ENCODE data around the gene USP11. TPM values are rescaled to one million over a fixed set of nuclear protein-coding genes. Genes with fewer than 3 reads are reported as not detected.

USP11 gene
- total and polyA plus RNA-seq, 2 donors = 26.7 to 40.9 TPM

DNA sequence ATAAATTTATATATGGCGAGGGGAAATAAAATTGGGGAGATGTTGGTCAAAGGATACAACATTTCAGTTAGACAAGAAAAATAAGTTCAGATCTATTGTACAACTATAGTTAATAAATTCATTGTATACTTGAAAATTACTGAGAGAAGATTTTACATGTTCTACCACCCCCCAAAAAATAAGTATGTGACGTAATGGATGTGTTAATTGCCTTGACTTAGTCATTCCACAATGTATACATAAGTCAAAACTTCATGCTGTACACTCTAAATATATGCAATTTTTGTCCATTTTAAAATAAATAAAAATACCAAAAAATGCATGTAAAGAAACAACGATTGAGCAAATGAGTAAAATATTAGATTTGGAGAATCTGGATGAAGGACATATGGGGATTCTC, 1.8 kb downstream of the USP11 start:
- 87% methylated on average over 3 of the region's 3 CpGs for WGBS
- Histone ChIP-seq H3K27ac (ENCODE audit: low read depth in 1 of 2, low read length in 1 of 2) (no peak overlapping the region), H3K4me3 (ENCODE audit: low read length in 2 of 2) (peak overlapping the region in 1 of 2 donors; percentile 90), H3K36me3 (ENCODE audit: control insufficient read depth in 2 of 2, insufficient read depth in 2 of 2, low read length in 1 of 2) (peaks cover 4 to 6% of the 10 kb centered on the region in 2 donors), H3K4me1 (ENCODE audit: control insufficient read depth in 2 of 2, insufficient read depth in 2 of 2, low read length in 2 of 2) (peaks cover 0 to 13% of the 10 kb centered on the region in 2 donors), H3K27me3 (ENCODE audit: control insufficient read depth in 2 of 2, insufficient read depth in 1 of 2, low read length in 1 of 2) (peaks cover 0 to 10% of the 10 kb centered on the region in 2 donors), H3K9me3 (ENCODE audit: control insufficient read depth in 2 of 2, insufficient read depth in 1 of 2, low read length in 1 of 2) (peaks cover 0 to 3% of the 10 kb centered on the region in 2 donors)
- no peak for DNase-seq (ENCODE audit: low read depth in 6 of 9, low spot score in 9 of 9)

DNA sequence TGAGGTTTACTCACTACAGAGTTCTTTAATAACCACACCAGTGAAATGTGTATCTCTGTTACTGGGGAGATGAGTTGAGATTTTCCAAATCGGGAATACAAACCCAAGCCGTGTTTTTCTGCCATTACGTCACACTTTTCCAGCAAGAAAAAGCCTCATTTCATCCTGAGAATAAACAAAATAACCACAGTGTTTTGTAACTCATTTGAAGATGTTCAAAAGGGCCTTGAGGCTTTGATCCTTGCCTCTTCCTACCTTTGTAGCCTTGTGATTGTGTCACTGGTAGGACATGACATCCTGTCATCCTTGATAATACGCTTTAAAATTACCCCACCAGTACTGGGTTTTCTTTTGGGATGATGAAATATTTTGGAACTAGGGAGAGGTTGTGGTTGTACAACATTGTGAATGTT, 2.9 kb downstream of the USP11 start:
- Histone ChIP-seq H3K36me3 (ENCODE audit: control insufficient read depth in 2 of 2, insufficient read depth in 2 of 2, low read length in 1 of 2) (peaks cover 14 to 15% of the 10 kb centered on the region in 2 donors), H3K9me3 (ENCODE audit: control insufficient read depth in 2 of 2, insufficient read depth in 1 of 2, low read length in 1 of 2) (peaks cover 0 to 3% of the 10 kb centered on the region in 2 donors), H3K4me3 (ENCODE audit: low read length in 2 of 2) (no peak overlapping the region), H3K4me1 (ENCODE audit: control insufficient read depth in 2 of 2, insufficient read depth in 2 of 2, low read length in 2 of 2) (peaks cover 0 to 13% of the 10 kb centered on the region in 2 donors), H3K27me3 (ENCODE audit: control insufficient read depth in 2 of 2, insufficient read depth in 1 of 2, low read length in 1 of 2) (peaks cover 0 to 10% of the 10 kb centered on the region in 2 donors), H3K27ac (ENCODE audit: low read depth in 1 of 2, low read length in 1 of 2) (no peak overlapping the region)
- 81% methylated on average over 4 of the region's 4 CpGs for WGBS
- peak in 1 of 9 donors; percentile 28 for DNase-seq (ENCODE audit: low read depth in 6 of 9, low spot score in 9 of 9)

DNA sequence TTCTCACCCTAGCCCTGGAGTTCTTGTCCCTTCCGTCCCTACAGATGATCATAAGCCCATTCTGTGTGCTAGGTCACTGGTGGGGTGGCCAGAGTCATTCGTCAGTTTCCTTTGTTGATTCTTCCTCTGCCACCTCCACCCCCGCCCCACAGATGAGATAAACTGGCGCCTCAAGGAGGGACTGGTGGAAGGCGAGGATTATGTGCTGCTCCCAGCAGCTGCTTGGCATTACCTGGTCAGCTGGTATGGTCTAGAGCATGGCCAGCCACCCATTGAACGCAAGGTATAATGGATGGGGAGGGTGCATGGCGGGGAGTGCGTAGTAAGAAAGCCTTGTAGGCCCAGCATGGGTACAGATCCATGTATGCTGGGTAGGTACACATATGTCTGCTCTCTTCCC, 6.4 kb downstream of the USP11 start:
- peaks cover 0 to 6% of the 10 kb centered on the region in 2 donors for H3K4me1 ChIP-seq (ENCODE audit: control insufficient read depth in 2 of 2, insufficient read depth in 2 of 2, low read length in 2 of 2)
- H3K4me3 ChIP-seq (ENCODE audit: low read length in 2 of 2) = no peak overlapping the region
- no peaks in the 10 kb centered on the region for H3K9me3 ChIP-seq (ENCODE audit: control insufficient read depth in 2 of 2, insufficient read depth in 1 of 2, low read length in 1 of 2)
- peaks cover 0 to 4% of the 10 kb centered on the region in 2 donors for H3K27me3 ChIP-seq (ENCODE audit: control insufficient read depth in 2 of 2, insufficient read depth in 1 of 2, low read length in 1 of 2)
- no peak for DNase-seq (ENCODE audit: low read depth in 6 of 9, low spot score in 9 of 9)
- over 99% methylated on average over 8 of the region's 8 CpGs for WGBS
- peaks cover 42% of the 10 kb centered on the region in 2 donors for H3K36me3 ChIP-seq (ENCODE audit: control insufficient read depth in 2 of 2, insufficient read depth in 2 of 2, low read length in 1 of 2)
- H3K27ac ChIP-seq (ENCODE audit: low read depth in 1 of 2, low read length in 1 of 2) = no peak overlapping the region

DNA sequence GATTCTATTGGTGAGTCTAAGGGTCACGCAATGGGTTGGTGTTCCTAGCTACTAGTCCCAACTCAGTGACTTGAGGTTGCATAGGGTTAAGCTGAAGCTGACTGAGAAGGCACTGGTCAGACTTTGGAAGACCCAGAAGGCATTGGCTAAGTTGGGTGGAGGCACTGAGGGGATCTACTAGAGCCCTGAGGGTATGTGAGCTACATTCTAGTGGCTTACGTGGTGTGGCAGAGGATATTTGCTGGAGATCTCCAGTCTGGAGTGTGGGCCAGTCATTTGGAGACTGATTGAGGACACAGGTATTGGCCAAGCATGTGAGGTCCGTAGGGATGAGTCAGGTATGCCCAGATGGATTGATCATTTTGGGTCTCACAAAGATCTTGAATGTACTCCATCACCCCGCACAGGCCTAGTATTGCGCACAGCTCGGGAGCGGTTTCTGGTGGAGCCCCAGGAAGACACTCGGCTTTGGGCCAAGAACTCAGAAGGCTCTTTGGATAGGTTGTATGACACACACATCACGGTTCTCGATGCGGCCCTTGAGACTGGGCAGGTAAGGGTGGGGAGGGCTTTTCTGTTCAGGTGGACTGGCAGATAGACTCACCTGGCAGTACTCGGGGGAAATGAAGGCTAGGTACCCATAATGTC, 7.2 kb downstream of the USP11 start:
- Histone ChIP-seq H3K36me3 (ENCODE audit: control insufficient read depth in 2 of 2, insufficient read depth in 2 of 2, low read length in 1 of 2) (peaks cover 50 to 51% of the 10 kb centered on the region in 2 donors), H3K27ac (ENCODE audit: low read depth in 1 of 2, low read length in 1 of 2) (no peak overlapping the region), H3K9me3 (ENCODE audit: control insufficient read depth in 2 of 2, insufficient read depth in 1 of 2, low read length in 1 of 2) (no peaks in the 10 kb centered on the region), H3K4me3 (ENCODE audit: low read length in 2 of 2) (no peak overlapping the region), H3K4me1 (ENCODE audit: control insufficient read depth in 2 of 2, insufficient read depth in 2 of 2, low read length in 2 of 2) (peaks cover 0 to 6% of the 10 kb centered on the region in 2 donors), H3K27me3 (ENCODE audit: control insufficient read depth in 2 of 2, insufficient read depth in 1 of 2, low read length in 1 of 2) (peaks cover 0 to 6% of the 10 kb centered on the region in 2 donors)
- WGBS = 99% methylated on average over 12 of the region's 12 CpGs
- DNase-seq (ENCODE audit: low read depth in 6 of 9, low spot score in 9 of 9) = no peak

DNA sequence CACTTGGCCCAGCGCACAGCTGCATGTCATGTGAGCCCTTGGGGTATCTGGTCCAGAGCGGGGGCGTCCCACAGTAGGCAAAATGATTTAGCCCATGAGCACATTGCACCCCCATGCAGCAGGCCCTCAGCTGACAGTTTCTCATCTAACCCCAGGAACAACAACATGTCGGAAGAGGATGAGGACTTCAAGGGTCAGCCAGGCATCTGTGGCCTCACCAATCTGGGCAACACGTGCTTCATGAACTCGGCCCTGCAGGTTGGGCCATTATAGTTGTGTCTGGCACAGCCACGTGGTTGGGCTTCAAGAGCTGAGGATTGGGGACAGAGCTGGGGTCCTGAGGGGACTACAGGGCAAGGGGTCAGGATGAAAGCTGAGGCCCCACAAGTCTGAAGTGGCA, 7.8 kb downstream of the USP11 start:
- WGBS = 98% methylated on average over 7 of the region's 7 CpGs
- Histone ChIP-seq H3K27ac (ENCODE audit: low read depth in 1 of 2, low read length in 1 of 2) (no peak overlapping the region), H3K4me1 (ENCODE audit: control insufficient read depth in 2 of 2, insufficient read depth in 2 of 2, low read length in 2 of 2) (peaks cover 0 to 1% of the 10 kb centered on the region in 2 donors), H3K4me3 (ENCODE audit: low read length in 2 of 2) (no peak overlapping the region), H3K36me3 (ENCODE audit: control insufficient read depth in 2 of 2, insufficient read depth in 2 of 2, low read length in 1 of 2) (peaks cover 54 to 56% of the 10 kb centered on the region in 2 donors), H3K27me3 (ENCODE audit: control insufficient read depth in 2 of 2, insufficient read depth in 1 of 2, low read length in 1 of 2) (peaks cover 0 to 6% of the 10 kb centered on the region in 2 donors), H3K9me3 (ENCODE audit: control insufficient read depth in 2 of 2, insufficient read depth in 1 of 2, low read length in 1 of 2) (no peaks in the 10 kb centered on the region)
- DNase-seq (ENCODE audit: low read depth in 6 of 9, low spot score in 9 of 9) = no peak

DNA sequence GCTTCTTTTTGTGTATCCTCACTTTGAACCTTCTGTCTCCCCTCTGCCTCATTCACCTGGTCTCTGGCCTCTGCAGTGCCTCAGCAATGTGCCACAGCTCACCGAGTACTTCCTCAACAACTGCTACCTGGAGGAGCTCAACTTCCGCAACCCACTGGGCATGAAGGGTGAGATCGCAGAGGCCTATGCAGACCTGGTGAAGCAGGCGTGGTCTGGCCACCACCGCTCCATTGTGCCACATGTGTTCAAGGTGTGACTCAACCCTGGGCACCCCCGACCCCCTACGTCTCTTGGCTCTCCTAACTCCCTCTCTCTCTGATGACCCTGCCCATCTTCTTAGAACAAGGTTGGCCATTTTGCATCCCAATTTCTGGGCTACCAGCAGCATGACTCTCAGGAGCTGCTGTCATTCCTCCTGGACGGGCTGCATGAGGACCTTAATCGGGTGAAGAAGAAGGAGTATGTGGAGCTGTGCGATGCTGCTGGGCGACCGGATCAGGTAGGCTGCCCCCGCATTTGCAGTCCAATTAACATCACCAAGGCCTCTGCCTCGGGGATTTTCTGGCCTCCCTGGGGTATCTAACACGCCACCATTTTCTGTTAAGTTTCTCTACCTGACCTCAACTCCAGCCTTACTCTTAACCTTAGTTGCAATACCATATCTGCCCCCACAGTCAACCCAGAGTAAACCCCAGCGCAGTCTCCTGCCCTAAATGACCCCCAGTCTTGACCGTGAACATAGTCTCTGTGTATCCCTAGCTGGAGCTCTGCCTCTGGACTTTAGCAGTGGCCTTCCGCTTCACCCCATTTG, 8.6 kb downstream of the USP11 start:
- 98% methylated on average over 18 of the region's 18 CpGs for WGBS
- peaks cover 0 to 6% of the 10 kb centered on the region in 2 donors for H3K27me3 ChIP-seq (ENCODE audit: control insufficient read depth in 2 of 2, insufficient read depth in 1 of 2, low read length in 1 of 2)

DNA sequence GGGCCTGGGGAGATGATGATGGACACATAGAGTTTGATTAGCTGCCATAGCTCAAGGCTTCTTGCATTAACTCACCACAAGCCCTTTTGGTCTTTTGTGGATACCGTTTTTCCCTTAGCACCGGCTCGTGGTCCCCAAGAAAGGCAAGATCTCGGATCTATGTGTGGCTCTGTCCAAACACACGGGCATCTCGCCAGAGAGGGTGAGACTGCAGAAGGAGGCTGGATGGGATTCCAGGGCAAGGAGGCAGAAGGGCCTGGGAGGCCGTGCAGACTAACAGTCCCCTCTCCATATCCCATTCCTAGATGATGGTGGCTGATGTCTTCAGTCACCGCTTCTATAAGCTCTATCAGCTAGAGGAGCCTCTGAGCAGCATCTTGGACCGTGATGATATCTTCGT, 9.5 kb downstream of the USP11 start:
- Histone ChIP-seq H3K27me3 (ENCODE audit: control insufficient read depth in 2 of 2, insufficient read depth in 1 of 2, low read length in 1 of 2) (peaks cover 0 to 4% of the 10 kb centered on the region in 2 donors), H3K36me3 (ENCODE audit: control insufficient read depth in 2 of 2, insufficient read depth in 2 of 2, low read length in 1 of 2) (peaks cover 66 to 70% of the 10 kb centered on the region in 2 donors)
- 98% methylated on average over 10 of the region's 10 CpGs for WGBS

More for the DNA sequence above, 8.6 kb downstream of the USP11 start:
- Histone ChIP-seq H3K27ac (ENCODE audit: low read depth in 1 of 2, low read length in 1 of 2) (no peak overlapping the region), H3K36me3 (ENCODE audit: control insufficient read depth in 2 of 2, insufficient read depth in 2 of 2, low read length in 1 of 2) (peaks cover 62% of the 10 kb centered on the region in 2 donors), H3K4me3 (ENCODE audit: low read length in 2 of 2) (no peak overlapping the region), H3K9me3 (ENCODE audit: control insufficient read depth in 2 of 2, insufficient read depth in 1 of 2, low read length in 1 of 2) (no peaks in the 10 kb centered on the region), H3K4me1 (ENCODE audit: control insufficient read depth in 2 of 2, insufficient read depth in 2 of 2, low read length in 2 of 2) (no peaks in the 10 kb centered on the region)
- no peak for DNase-seq (ENCODE audit: low read depth in 6 of 9, low spot score in 9 of 9)

DNA sequence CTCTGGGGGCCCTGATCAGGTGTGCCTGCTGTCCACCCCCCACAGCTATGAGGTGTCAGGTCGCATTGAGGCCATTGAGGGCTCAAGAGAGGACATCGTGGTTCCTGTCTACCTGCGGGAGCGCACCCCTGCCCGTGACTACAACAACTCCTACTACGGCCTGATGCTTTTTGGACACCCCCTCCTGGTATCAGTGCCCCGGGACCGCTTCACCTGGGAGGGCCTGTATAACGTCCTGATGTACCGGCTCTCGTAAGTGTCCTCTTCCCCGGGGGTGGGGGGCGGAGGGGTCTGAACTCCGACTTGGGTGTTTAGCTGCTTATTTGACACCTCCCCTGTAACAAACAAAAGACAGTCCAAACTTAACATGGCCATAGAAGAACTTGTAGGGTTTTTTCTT, 10.5 kb downstream of the USP11 start:
- 97% methylated on average over 14 of the region's 14 CpGs for WGBS
- no peak for DNase-seq (ENCODE audit: low read depth in 6 of 9, low spot score in 9 of 9)
- Histone ChIP-seq H3K27ac (ENCODE audit: low read depth in 1 of 2, low read length in 1 of 2) (no peak overlapping the region), H3K27me3 (ENCODE audit: control insufficient read depth in 2 of 2, insufficient read depth in 1 of 2, low read length in 1 of 2) (peaks cover 0 to 4% of the 10 kb centered on the region in 2 donors), H3K9me3 (ENCODE audit: control insufficient read depth in 2 of 2, insufficient read depth in 1 of 2, low read length in 1 of 2) (no peaks in the 10 kb centered on the region), H3K4me1 (ENCODE audit: control insufficient read depth in 2 of 2, insufficient read depth in 2 of 2, low read length in 2 of 2) (no peaks in the 10 kb centered on the region), H3K4me3 (ENCODE audit: low read length in 2 of 2) (no peak overlapping the region), H3K36me3 (ENCODE audit: control insufficient read depth in 2 of 2, insufficient read depth in 2 of 2, low read length in 1 of 2) (peaks cover 72 to 75% of the 10 kb centered on the region in 2 donors)

More for the DNA sequence above, 9.5 kb downstream of the USP11 start:
- Histone ChIP-seq H3K27ac (ENCODE audit: low read depth in 1 of 2, low read length in 1 of 2) (no peak overlapping the region), H3K4me3 (ENCODE audit: low read length in 2 of 2) (no peak overlapping the region), H3K9me3 (ENCODE audit: control insufficient read depth in 2 of 2, insufficient read depth in 1 of 2, low read length in 1 of 2) (no peaks in the 10 kb centered on the region), H3K4me1 (ENCODE audit: control insufficient read depth in 2 of 2, insufficient read depth in 2 of 2, low read length in 2 of 2) (no peaks in the 10 kb centered on the region)
- DNase-seq (ENCODE audit: low read depth in 6 of 9, low spot score in 9 of 9) = no peak

DNA sequence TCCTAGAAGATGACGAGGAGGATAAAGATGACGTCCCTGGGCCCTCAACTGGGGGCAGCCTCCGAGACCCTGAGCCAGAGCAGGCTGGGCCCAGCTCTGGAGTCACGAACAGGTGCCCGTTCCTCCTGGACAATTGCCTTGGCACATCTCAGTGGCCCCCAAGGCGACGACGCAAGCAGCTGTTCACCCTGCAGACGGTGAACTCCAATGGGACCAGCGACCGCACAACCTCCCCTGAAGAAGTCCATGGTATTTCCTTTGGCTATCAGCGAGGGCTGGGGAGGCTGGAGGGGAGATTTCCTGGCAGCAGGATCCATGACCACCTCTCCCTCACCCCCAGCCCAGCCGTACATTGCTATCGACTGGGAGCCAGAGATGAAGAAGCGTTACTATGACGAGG, 11.9 kb downstream of the USP11 start:
- H3K36me3 ChIP-seq (ENCODE audit: control insufficient read depth in 2 of 2, insufficient read depth in 2 of 2, low read length in 1 of 2) = peaks cover 74 to 76% of the 10 kb centered on the region in 2 donors
- H3K4me3 ChIP-seq (ENCODE audit: low read length in 2 of 2) = no peak overlapping the region
- no peak overlapping the region for H3K27ac ChIP-seq (ENCODE audit: low read depth in 1 of 2, low read length in 1 of 2)
- WGBS = over 99% methylated on average over 16 of the region's 16 CpGs
- H3K27me3 ChIP-seq (ENCODE audit: control insufficient read depth in 2 of 2, insufficient read depth in 1 of 2, low read length in 1 of 2) = peaks cover 0 to 2% of the 10 kb centered on the region in 2 donors
- H3K4me1 ChIP-seq (ENCODE audit: control insufficient read depth in 2 of 2, insufficient read depth in 2 of 2, low read length in 2 of 2) = no peaks in the 10 kb centered on the region
- H3K9me3 ChIP-seq (ENCODE audit: control insufficient read depth in 2 of 2, insufficient read depth in 1 of 2, low read length in 1 of 2) = no peaks in the 10 kb centered on the region
- no peak for DNase-seq (ENCODE audit: low read depth in 6 of 9, low spot score in 9 of 9)

Data from thymus (tissue), 11 donors.